Islet precursor cell (in vitro differentiated cells): ENCODE results near the gene SEPTIN8.
A peak's percentile ranks its signal among the peaks of the same experiment; 100 is the strongest.
"Not testable (repeated sequence)": the region's sequence is repeated elsewhere in the genome, so short reads cannot be mapped to it uniquely, and the experiment has no call there.

Source experiments
- DNase-seq: peaks from one replicate; pipeline ENCODE4 v3.0.0-alpha.2; 2018

SEPTIN8 gene

DNA sequence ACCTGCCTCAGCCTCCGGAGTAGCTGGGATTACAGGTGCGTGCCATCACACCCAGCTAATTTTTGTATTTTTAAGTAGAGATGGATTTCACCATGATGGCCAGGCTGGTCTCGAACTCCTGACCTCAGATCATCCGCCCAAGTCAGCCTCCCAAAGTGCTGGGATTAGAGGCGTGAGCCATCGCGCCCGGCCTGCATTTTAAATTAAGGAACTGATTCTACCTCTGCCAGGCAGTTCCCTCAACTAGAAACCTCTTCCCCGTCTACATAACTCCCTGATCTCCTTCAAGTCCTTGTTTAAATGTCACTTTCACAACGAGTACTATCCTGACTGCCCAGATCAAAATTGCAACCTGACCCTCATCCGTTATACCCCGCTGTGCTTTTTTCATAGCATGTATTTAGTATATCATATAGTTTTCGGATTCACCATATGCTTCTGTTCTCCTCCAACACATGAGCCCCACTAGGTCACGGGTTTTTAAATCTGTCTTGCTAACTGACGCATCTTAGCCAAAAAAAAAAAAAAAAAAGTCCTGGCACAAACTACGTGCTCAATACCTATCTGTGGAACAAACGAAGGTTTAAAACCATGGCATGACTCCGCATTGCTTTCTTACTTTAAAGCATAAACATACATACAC is 35.2 kb upstream of the SEPTIN8 start:
- DNase-seq, result no peak

- DNase-seq, result no peak
Observed at GRCh38 chr5:132810605-132811004, 33.6 kb upstream of the SEPTIN8 start.

DNA sequence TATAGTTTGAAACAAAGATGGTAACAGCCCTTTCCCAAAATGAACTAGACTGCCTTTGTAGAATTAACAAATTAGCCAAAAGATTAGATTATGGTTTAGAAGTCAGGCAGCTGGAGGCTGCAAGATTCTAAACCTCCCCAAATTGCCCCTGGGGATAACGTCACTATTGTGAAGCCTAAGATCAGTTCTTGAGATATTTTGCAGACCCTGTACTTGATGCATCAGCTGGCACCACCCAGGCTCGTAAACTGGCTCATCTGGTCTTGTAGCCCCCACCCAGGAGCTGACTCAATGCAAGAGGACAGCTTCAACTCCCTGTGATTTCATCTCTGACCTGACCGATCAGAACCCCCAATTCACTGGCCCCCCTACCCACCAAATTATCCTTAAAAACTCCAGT is 31.8 kb upstream of the SEPTIN8 start:
- DNase-seq, result peak; percentile 92

DNA sequence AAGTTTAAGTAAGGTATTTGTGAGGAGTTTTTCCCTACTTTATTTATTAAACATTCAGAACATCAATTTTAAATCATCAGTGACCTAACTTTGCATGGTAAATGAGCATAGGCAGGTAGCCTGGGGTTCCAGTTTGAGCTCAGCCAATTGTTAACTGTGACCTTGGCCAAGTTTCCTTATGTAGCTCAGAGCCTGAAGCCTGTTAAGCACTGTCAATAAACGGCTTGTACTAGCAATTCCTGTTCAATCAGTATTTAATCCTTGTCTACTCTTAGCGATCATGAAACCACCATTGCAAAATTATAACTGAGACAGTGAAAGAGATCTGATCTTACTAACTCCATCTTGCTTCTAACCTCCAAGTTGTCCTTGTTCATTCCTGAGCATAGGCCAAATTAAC is 31.4 kb upstream of the SEPTIN8 start:
- no peak for DNase-seq

DNA sequence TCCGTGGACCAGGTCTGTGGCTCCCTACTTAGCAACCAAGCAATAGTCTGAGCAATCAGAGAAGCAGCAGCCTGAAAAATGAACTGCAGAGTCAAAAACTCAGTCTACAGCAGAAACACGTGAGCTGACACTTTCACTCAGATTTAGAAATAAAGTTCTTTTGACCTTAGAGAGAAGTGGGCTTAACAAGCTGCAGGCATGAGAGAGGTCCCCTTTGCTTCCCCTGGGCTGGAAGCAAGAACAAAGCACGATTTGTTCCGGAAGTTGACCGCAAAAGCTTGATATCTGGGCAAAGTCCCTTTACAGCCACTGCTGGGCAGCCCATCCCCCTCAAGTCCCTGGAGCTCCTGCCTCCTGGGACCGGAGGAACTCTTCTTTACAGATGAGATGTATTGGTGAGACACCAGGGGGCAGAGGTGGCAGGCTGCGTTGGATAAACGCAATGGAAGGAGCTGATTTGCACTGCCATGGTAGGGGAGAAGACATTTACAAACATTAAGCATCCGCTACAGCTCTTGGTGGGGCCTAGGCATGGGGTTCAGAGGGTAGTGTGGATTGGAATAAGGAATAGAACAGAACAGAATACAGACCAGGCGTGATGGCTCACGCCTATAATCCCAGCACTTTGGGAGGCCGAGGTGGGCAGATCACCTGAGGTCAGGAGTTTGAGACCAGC is 30.3 kb upstream of the SEPTIN8 start:
- DNase-seq, result peak; percentile 89

DNA sequence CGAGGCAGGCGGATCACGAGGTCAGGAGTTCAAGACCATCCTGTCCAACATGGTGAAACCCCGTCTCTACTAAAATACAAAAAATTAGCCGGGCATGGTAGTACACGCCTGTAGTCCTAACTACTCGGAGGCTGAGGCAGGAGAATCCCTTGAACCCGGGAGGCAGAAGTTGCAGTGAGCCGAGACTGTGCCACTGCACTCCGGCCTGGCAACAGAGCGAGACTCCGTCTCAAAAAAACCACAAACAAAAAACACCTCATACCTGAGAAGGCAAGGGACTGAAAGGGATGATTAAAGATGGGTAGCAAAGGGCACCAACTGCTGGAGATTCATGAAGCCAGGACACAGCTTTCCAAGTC is 29.7 kb upstream of the SEPTIN8 start:
- DNase-seq, result not testable (repeated sequence)

GRCh38 chr5:132805872-132806271 is 28.8 kb upstream of the SEPTIN8 start:
- DNase-seq, result not testable (repeated sequence)

- not testable (repeated sequence) for DNase-seq
Observed at GRCh38 chr5:132804219-132804618, 27.2 kb upstream of the SEPTIN8 start.

- peak; percentile 17 for DNase-seq
Observed at GRCh38 chr5:132802685-132803066, 25.6 kb upstream of the SEPTIN8 start.

GRCh38 chr5:132802044-132802684 is 25.1 kb upstream of the SEPTIN8 start:
- DNase-seq, result peak; percentile 37

GRCh38 chr5:132800545-132800944 is 23.5 kb upstream of the SEPTIN8 start:
- peak; percentile 19 for DNase-seq

- peak; percentile 64 for DNase-seq
Observed at GRCh38 chr5:132799392-132799791, 22.4 kb upstream of the SEPTIN8 start.

- peak; percentile 24 for DNase-seq
Observed at GRCh38 chr5:132797651-132798050, 20.6 kb upstream of the SEPTIN8 start.

DNA sequence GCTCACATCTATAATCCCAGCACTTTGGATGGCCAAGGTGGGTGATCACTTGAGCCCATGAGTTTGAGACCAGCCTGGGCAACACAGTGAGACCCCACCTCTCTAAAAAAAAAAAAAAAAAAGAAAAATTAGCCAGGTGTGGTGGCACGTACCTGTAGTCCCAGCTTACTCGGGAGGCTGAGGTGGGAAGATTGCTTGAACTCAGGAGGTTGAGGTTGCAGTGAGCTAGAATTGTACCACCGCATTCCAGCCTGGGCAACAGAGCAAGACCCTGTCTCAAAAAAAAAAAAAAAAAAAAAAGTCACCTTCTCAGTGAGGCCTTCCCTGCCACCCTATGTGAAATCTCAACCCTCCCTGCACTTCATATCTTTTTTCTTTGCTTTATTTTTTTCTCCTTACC is 14.0 kb upstream of the SEPTIN8 start:
- DNase-seq, result no peak

DNA sequence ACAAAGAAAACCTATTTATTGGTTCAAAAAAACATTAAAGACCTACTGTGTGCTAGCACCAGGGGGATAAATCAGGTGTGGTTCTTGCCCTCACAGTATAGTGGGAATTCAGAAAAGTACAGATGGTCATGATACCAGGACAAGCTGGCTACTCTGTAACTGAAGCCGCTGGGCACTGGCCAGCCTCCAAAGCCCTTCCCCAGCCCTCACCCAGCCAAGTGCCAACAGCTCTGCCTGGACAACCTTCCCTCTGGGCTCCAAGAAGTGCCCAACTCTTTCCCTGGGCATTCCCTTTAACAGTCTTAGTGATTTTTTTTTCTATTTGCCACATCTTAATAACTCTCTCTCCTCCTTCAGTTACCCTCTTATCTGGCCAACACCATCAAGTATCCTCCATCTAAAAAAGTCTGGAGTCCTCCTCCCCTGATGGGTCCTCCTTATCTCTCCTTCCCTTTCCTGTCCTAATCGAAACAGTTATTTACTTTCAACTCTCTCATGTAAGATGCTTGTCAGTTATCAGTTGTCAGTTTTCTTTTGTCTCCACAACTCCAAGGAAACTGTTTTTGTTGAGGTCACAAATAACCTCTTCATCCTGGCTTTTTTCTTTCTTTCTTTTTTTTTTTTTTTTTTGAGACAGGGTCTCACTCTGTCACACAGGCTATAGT is 13.3 kb upstream of the SEPTIN8 start:
- peak; percentile 23 for DNase-seq

GRCh38 chr5:132788990-132789886 is 12.2 kb upstream of the SEPTIN8 start:
- DNase-seq, result peak; percentile 54

- DNase-seq, result peak; percentile 77
Observed at GRCh38 chr5:132788508-132788907, 11.5 kb upstream of the SEPTIN8 start.

- no peak for DNase-seq
Observed at GRCh38 chr5:132787076-132787475, 10.0 kb upstream of the SEPTIN8 start.

DNA sequence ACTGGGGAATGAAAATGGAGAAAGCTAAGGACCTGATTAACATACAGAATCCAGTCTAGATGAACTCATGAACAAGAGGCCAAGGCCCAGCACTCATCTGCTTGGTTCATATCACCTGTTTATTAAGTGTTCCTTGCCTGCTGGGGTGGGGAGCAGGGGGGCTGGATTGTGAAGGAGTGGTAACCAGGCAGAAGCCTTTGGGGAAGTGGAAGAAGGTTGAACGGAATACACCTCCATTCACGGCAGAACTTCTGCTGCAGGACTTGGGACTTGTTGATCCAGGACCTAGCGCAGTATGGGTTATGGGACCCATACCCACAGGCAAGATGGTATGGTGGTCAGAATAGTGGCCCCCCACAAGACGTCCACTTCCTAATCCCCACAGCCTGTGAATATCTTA is 8.8 kb upstream of the SEPTIN8 start:
- peak; percentile 18 for DNase-seq

GRCh38 chr5:132785365-132785764 is 8.3 kb upstream of the SEPTIN8 start:
- peak; percentile 28 for DNase-seq

GRCh38 chr5:132782101-132782500 is 5.1 kb upstream of the SEPTIN8 start:
- peak; percentile 60 for DNase-seq

DNA sequence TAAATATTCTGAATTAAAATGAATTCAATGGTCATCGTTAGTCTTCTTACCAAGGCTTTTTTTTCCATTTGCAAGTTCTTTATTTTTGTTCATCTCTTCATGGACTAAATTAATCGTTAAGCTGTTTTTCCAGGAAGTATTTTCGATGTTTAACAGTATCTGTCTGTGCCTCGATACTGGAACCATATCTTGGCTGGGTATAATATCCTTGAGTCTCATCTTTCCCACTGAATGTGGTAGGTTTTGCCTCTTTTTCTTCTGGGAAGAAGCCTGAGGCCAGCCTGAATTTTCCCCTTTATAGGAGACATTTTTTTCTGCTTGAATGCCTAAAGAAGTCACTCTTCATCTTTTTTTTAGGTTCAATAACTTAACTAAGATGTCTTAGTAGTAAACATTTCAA is 4.0 kb upstream of the SEPTIN8 start:
- DNase-seq, result no peak

- DNase-seq, result no peak
Observed at GRCh38 chr5:132780577-132780976, 3.5 kb upstream of the SEPTIN8 start.
